Fibroblast of skin of back (primary cell): ENCODE measurements around the gene P4HA1.

Experiments used
- DNase-seq: peaks from one replicate; pipeline ENCODE4 v3.0.0-alpha.2; 2013

The P4HA1 gene

DNA sequence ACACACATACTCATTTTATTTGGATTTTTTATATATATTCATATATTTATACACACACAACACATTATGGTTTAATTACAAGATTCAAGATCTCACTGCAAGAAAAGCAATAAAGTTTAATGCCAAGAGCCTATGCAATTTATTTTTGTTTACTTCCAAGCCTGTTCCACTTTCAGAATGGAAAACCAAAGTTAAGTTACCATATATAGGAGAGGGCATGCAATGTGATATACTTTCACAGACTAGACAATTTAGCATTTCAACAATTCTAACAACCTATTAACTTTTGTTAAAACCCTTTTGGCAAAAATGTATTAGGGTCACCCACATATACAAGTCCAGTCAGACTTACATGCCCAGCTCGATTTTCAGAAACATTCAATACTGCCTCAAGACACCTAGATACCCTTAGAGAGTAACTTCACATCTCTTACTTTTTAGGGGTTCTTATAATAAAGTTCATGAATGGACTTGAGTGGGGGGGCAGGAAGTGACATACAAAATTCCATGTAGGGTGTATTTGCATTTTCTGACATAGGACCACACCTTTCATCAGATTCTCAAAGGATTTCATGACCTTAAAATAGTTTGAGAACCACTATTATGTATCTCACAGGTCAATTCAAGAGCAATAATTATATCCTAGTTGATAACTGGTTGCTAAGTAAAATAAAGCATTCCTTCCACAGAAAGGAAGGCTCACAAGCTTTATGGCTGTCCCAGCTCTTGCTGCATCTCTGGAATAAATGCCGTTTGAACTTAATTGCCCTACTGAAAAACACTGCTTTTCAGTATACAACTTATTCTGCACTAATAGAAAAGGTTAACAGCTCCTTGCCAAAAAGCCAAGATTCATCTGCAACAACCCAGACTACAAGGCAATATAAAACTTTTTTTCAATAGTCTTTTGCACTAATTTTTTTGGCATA lies 2.5 kb downstream of the P4HA1 start:
- peak; percentile 21 for DNase-seq

DNA sequence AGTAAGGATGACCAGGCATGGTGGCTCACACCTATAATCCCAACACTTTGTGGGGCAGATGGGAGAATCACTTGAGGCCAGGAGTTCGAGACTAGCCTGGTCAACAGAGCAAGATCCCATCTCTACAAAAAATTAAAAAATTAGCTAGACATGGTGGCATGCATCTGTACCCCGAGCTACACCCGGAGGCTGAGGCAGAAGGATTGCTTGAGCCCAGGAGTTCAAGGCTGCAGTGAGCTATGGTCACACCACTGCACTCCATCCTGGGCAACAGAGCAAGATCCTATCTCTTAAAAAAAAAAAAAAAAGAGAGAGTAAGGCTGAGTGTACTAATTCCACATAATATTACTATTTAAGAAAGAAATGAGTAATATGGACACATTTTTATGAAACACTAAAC lies 3.8 kb downstream of the P4HA1 start:
- no peak for DNase-seq

DNA sequence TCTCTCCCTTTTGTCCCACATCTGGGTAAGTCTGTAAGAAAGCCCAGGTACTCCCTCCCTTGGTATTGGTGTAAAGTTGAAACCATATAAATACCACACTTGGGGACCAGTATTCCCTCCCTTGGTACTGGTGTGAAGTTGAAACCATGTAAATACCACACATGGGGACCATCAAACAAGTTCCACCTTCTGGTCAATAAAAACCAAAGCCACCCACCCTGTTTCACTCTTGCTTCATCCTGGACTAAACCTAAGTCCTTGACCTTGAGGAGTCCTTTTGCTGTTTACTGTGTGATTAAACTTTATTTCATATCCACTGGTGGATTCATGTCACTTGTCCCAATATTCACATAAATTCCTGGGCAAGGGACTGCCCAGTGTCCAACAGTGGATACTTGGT lies 8.4 kb downstream of the P4HA1 start:
- DNase-seq, result no peak

DNA sequence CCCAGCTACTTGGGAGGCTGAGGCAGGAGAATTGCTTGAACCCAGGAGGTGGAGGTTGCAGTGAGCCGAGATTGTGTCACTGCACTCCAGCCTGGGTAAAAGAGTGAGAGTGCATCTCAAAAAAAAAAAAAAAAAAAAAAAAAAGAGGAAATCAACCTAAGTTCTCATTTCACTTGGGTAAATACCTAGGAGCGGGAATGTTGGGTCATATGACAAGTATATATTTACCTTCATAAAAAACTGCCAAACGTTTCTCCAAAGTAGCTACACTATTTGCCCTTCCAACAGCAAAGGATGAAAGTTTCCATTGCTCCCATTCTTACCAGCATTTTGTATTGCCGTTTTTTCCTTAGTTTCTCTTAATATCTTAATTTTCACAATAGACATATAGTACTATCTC lies 9.8 kb downstream of the P4HA1 start:
- no peak for DNase-seq

DNA sequence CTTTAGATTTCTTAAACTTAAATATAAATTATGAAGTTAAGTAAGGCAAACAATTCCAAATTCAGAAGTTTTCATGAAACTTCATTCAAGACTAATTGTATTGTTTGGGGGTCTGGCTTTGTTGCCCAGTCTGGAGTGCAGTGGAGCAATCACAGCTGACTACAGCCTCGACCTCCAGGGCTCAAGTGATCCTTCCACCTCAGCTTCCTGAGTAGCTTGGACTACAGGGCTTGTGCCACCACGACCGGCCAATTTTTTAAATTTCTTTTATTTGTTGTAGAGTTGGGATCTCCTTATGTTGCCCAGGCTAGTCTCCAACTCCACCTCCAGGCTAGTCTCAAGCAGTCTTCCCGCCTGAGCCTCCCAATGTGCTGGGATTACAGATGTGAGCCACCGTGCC lies 12.5 kb downstream of the P4HA1 start:
- no peak for DNase-seq

DNA sequence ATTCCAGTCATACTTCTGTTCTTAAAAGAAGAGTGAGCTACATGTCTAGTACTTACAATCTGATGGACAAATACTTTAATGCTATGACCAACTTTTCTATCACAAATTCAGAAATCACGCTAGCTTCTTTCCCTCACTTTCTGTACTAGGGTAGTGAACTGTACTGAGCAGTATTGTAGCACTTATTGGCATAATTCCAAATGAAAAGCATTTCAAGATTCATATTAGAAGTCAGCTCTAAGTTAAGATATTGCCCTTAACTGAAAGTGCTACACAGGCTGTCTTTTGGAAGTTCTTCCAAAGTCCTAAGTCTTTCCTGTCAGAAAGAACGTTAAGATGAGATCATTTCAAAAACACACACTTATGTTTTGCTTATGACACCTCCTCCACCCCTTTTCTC lies 13.4 kb downstream of the P4HA1 start:
- peak; percentile 38 for DNase-seq

DNA sequence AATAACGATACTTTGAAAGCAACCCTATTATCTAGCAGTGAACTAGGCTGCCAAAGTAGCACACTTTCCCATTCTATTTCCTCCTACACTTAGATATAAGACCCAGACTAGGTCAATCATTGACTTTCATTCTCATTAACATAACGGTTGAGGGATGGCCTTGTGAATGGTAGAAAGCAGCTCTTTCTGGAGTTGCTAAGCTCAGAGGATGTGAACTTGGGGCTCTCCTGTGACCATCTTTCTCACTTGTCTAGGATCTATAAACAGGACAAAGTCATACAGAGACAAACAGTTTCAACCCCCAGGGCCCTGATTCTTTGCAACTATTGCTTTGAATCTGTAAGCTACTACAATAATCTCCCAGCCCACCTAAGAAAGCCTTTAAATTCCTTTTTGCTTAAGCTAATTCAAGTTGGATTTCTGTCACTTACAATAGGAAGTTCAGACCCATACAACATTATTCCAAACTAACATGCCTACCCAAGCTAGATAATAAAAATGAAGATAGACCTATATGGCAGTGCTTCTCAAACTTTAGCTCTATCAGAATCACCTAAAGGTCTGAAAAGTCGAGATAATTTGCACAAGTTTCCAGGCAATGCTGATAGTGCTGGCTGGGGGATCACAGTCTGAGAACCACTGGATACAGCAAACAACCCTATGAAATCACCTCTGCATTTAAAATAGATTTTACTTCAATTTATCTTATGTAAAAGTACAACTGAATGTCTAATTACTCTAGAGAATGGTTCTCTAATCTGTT lies 16.7 kb downstream of the P4HA1 start:
- DNase-seq, result no peak

DNA sequence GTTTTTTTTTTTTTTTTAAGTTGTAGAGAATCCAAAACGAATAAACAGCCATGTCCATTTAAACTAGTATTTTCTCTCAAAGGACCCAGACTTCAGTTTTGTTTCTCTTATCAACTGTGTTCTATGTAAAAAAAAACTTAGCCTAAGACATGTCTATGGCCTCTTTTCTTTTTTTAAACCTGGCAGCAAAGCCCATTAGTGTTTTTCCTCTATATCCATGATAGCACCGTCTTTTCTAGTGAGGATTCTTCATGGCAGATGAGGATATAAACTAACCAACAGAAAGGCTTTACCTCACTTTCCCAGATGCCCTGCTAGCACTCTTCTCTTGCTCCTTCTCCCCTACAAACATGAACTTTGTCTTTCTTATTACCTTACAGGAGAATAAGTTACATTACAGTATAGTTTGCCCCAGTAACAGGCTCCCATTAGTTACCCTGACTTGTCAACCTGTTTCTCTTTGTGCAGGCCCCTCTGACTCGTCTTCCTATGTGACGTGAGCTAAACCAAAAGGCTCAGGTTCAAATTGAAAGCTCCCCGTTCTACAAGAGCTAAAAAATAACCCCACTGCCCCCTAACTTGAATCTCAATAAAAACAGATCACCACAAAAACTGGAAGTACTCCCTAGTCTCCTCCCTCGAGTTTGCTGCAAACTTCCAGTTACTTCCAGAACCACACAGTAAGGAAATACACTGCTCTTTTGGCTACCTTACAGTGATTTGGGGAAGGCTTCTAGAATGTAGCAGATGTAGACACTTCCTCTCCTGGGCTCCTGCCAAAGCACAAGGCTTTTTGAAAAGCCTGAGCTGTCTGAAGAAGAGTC lies 20.1 kb downstream of the P4HA1 start:
- peak; percentile 50 for DNase-seq

DNA sequence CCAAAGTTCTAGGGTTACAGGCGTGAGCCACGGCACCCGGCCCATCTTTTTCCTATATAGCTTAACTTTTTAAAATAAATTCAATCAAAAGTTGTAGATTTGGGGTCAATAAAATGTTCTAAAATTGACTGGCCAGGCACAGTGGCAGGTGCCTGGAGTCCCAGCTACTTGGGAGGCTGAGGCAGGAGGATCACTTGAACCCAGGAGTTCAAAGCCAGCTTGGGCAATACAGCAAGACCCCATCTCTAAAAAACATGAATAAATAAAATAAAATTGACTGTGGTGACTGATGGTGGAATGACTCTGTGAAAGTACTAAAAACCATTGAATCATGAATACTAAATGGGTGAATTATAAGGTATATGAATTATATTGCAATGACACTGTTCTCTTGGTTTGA lies 20.8 kb downstream of the P4HA1 start:
- DNase-seq, result no peak

DNA sequence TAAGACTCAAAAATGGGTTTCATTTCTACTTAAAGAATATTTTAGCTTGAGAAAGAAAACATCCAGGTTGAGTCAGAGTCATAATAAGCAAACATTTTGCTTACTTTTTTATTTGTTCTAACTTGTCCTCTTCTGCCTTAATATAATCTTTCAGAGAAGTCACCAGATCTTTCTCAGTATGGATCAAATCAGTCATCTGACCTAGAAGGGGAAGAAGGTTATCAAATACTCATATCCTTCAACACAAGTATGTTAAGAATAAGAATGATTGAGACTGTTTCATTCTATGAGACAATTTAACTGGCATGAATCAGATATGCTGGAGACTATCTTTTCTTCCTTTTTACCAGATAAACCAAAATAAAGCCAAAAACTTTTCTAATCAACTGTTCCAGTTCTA lies 23.0 kb downstream of the P4HA1 start:
- no peak for DNase-seq

DNA sequence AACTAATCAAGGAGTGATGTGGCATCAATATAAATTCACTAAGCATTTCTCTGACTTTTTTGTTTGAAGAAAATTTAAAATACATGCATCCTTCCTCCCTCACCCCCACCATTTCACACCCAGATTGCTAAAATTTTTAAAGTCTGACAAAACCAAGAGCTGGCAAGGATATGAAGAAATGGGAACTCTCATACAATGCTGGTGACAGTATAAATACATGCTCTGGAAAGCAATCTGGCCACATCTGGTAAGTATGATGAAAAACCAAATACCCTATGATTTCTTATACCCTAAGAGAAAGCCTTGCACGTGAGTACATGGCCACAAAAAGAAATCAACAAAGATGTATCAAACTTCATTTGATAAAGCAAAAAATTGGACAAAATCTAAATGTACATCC lies 31.2 kb downstream of the P4HA1 start:
- no peak for DNase-seq

DNA sequence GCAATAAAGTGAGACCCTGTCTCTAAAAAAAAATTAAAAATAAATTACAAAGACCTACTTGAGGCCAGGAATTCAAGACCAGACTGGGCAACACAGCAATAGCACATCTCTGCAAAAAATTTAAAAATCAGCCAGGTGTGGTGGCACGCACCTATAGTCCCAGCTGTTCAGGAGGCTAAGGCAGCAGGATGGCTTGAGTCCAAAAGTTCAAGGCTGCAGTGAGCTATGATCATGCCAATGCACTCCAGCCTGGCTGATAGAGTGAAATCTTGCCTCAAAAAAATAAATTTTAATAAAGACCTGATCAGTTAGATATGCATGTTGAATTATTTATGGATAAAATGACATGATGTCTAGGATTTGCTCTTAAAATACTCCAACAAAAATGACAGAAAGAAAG lies 34.9 kb downstream of the P4HA1 start:
- DNase-seq, result no peak

DNA sequence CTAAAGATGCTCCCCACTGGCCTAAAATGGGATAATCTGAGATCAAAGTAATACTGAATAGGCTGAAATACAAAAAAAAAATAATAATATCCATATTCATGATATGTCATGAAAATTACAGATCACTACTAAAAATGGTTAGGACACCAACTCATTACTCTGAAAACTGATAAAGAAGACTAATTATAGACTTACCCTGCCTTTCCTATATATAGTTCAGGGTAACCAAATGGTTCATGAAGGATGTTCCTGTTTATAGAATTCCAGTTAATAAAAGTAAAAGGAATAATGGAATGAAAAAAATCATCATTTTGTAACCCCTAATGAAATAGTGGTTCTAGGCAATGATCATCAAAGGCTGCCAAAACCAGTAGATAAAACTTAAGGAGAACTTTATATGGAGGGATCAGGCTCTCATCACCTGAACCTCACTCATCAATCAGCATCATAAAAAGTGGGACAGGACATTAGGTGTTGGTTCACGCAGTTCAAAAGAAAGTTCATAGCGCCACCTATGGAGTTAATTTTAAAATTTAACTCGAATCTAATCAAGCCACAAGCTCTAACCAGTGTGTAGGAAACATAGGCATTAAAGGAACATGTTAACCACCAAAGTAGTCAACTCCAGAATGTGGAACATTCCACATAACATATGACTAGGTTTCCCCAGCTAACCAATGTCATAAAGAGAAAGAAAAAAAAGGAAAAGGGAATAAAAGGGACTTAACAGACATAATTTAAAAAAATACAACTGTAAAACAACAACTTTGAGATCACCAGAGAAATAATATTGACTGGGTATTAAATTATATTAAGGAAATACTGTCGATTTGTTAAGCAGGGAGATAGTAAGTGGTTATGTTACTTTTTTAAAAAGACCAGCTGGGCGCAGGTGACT lies 35.7 kb downstream of the P4HA1 start:
- peak; percentile 27 for DNase-seq

DNA sequence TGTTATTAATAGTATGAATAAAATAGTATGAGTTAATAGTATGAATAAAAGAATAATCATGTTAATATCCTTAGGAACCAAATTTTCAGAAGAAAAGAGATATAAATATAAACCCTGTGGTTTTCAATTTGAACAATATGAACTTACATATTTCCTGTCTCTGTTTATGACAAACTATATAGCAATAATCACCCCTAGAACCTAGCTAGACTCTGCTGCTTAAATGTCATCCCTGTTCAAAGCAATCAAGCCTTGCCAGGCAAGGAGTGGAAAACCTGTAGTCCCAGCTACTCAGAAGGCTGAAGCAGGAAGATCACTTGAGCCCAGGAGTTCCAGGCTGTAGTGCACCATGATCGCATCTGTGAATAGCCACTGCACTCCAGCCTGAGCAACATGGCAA lies 36.5 kb downstream of the P4HA1 start:
- DNase-seq, result no peak

DNA sequence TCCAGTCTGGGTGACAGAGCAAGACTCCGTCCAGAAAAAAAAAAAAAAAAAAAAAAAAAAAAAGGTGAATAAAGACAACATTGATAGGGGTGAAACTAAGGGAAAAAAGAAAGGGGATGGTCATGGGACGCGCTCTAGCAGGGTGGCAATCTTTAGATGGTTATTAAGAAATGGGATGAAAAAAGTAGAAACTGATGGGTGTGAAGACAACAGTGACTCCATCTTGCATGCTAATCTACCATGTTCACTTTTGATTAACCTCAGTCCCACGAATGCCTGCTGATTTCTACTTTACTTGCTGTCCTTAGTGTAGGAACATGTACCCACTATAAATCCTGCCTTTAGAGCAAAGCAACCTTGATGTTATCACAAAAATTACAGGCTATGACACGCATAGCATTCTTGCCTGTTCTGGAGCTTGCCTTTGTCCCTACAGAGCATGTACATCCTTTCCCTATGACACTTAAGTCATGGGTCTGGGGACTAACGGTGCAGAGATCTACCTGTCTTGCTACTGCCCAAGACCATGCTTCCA lies 38.5 kb downstream of the P4HA1 start:
- no peak for DNase-seq

DNA sequence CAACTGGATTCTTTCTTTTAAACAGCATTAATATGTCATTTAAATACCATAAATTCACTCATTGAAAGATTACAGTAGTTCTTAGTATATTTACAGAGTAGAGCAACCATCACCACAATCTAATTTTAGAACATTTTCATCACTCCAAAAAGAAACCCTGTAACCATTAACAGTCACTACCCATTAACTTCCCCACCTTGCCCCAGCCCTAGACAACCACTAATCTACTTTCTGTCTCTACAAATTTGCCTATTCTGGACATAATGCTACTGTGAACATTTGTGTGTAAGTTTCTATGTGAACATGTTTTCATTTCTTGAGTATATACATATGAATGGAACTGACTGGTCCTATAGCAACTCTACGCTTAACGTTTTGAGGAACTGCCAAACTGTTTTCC lies 42.4 kb downstream of the P4HA1 start:
- DNase-seq, result no peak

DNA sequence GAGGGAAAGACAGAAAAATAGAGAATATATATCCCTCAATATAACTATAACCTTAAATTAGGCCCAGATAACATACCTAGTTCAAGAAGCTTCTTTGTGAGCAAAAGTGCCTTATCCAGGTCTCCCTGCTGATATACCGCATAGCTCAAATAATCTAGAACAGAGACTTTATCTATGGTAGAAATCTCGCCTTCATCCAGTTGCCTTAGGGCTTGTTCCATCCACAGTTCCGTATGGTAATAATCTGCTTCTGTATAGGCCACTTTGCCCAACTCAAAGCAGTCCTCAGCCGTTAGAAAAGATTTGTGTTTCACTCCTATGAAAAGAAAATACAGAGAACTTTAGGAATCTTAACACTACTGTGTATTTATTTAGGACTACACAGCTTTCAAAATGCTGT lies 43.4 kb downstream of the P4HA1 start:
- DNase-seq, result no peak

DNA sequence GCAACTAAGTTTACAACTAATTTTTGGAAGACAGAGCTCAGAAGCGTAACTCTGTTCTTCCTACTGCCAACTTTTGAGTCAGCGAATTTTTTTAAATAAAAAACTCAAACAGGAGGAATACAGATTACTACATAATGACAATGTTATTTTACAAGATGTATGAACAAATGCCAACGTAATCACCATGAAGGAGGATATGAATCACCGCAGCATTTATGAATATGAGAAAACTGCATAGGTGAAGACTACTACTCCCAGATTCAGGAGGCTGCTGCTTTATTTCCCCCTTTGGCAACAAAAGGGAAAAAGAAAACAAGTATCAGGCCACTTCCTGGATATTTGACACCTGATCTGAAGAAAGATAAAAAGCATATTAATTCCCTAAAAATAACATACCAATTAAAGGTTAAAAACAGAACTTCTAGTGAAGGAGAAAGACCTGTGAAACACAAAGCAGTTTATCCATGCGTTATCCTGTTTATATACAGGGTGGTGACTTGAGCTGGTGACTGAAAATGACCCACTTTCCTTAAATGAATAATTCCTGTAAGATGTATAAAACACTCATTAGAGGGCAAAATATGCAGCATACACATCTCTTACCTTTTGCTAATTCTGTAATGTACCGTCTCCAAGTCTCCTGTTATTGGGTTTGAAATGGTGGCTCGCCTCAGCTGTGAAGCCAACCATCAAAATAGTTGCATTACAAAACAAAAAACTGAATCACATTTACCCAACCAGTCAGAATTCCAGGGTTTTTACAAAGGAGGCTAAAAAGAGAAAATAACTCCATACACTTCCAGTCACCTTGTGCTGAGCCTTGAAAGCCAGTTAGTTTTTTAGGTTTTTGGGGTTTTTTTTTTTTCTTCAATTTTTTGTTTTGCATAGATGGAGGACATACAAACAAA lies 52.0 kb downstream of the P4HA1 start:
- DNase-seq, result peak; percentile 89

DNA sequence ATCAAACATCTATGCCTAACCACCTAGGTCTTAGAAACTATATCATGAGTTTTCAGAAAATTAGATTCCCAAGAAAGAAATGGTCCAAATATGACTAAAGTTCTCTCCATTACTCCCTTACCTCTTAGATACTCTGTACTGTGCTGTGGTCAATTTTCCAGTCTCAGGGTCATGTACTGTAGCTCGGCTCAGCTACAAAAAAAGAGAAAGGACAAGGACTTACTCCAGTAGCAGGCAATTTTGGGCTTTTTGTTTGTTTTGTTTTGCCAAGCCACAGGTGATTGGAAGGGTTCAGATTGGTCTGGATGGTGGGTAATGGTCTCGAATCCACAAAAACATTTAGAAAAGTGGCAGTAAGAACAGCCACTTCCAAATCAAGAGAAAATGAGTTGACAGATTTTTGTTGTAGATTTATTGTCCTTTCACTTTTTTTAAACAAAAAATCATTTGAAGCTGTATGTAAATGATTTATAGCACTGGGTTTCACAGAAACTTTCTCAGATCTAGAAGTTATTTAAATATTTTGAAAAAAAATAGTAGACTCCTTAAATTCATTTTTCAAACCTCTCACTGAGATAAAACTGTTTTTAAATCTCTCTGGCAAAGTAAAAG lies 52.8 kb downstream of the P4HA1 start:
- DNase-seq, result no peak

DNA sequence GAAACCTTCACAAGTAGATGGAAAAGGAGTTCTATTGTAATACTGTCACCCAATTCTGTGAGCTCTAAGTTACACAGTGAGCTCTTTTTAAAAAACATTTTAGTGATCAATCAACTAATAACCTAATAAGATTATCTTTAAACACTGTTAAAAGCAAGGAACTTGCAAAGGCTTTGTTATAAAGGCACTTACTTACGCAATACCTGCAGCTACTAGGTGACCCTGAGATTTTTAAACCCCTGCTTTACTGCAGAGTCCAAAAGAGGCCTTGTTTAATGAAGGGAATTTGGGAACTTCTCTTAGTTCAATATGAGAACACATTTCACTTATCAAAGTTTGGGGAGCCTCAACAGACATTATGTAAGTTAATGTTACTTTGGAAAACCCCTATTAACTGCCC lies 53.3 kb downstream of the P4HA1 start:
- no peak for DNase-seq
